ENCODE measurements around the gene ATRN.
A peak's percentile ranks its signal among the peaks of the same experiment; 100 is the strongest.

ATRN gene

GRCh38 chr20:3658716-3659491 lies 188.1 kb downstream of the ATRN start:
- DNase-seq, result no peak

GRCh38 chr20:3659492-3660261 lies 188.9 kb downstream of the ATRN start:
- no peak for DNase-seq

GRCh38 chr20:3660262-3661059 lies 189.6 kb downstream of the ATRN start:
- no peak for DNase-seq

- no peak for DNase-seq
Measured at GRCh38 chr20:3661060-3661813, 190.4 kb downstream of the ATRN start.

DNA sequence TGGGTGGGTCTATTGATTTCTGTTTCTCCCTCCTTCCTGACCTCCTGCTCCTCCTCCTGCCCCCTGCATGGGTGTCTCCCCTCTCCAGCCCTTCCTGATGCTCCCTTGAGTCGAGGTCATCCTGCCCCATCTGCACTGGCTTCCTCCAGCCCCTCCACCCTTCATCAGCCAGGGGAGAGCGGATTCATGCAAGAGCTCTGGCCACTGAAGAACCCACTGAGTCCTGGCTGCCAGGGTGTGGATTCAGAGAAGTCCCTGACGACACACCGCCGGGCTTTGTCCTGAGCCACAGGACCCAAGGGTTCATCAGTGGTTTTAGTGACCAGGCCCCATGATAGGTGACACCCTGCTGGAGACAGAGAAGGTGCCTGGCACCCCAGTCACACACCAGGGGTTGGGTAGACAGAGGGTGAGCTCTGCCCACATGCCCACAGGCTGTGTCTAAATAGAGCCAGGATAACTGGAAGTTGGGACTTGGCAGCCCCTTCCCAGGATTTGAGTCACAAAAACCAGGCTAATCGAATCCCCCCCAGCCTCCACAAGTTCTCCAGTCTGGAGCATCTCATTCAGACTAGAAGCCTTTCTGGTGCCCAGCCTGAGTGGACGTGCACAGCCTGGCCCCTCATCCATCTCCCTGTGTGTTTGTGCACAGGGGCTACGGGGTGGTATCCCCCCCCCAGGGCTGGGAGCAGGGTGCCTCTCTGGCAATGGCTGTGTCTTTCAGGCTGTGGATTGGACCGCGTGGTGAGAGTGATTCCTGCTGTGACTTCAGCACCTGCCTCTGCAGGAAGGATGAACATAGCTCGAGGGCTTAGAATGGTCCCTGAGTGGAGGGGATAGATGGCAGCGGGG lies 191.2 kb downstream of the ATRN start:
- DNase-seq, result no peak

DNA sequence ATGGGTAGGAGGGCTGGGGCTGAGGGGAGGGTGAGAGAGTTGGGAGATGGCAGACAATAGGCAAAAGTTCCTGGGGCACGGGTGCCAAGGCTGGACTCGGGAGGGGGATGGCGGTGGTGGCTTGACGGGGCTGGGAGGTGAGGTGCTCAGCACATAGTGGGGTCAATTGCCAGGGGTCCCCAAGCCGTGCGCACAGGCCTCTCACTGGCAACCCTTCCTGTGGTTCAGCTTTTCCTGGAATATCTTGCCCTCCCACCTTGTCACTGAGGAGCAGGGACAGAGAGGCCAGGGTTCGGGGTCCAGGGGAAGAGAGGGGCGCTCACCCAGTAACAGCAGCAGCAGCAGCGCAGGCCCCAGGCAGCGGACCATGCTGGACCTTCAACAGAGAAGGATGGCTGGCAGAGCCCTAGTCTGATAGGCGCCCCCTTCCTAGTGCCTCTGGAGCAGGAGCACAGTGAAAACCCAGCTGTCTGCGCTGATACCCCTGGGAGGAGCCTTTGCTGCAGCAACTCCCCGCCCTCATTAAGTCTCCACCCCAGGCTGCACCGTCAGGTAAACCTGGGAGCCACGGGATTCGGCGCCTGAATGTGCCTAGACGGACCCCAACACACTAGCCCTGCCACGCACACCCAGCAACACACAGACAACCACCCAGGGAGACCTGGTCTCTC lies 192.3 kb downstream of the ATRN start, which contains the start of gene GFRA4:
GFRA4 (minus strand) TSS at position 369 of the 671 bp plus-strand sequence; CDS start at position 369, 0 bp downstream.
- no peak for DNase-seq

DNA sequence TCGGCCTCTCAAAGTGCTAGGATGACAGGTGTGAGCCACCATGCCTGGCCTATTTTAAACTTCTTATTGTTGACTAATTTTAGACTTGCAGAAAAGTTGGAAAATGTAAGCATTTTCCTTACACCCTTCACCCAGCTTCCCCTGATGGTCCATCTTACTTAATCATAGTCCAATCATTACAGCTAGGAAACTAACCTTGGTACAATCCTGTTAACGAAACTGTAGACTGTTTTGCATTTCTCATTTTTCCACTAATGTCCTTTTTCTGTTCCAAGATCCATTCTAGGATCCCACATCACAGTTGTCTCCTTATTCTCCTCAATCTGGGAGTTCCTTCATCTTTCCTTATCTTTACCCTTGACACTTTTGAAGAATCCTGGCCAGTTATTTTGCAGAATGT lies 193.0 kb downstream of the ATRN start:
- DNase-seq, result no peak

- no peak for DNase-seq
Measured at GRCh38 chr20:3667434-3668037, 196.7 kb downstream of the ATRN start.

DNA sequence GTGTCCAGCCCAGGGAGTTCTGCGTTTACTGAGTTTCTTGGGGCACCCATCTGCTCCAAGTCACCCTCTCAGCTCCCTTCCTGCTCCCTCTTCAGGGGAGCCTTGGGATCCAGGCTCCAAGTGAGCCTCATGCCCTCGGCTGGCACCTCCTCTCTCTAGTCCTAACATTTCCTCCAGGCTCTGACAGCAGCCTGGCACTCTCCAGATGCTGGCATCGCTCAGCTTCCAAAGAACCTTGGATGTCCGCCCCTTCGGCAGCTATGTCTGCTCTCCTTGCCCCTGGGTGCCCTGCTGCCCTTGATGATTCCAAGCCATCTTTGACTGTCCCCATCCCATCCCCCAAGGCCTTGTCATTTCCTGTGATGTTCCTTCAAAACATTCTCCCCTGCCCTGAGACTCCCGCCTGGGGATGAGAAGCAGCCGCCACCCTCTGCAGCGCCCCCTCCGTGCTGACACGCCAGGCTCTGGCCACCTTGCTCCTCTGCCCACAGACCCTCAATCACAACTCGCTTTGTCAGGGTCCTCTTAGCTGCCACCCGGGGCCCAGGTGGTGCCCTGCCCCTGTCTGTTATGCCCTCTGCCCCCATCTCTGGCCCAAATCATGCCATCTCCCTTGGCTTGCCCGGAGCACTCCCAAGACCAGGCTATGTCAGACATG lies 199.0 kb downstream of the ATRN start:
- peak; percentile 40 for DNase-seq

- DNase-seq, result peak; percentile 34
Measured at GRCh38 chr20:3670511-3670910, 199.7 kb downstream of the ATRN start.

DNA sequence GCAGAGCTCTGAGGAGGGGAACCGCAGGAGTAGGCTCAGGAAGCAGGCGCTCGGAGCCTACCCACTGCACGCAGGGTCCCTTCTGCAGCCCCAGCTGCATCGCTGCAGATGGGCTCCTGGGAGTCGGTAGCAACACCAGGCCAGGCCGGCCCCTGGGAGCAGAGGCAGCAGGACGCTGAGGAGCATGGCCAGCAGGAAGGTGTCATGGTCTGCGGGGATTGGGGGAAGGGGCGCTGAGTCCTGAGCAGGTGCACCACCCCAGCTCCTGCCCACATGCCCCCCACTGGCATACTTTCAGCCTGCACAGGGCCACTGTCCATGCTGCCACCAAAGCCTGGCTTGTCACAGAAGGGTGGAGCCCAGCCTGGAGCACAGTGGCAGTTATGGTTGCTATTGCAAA lies 200.1 kb downstream of the ATRN start:
- DNase-seq, result no peak

- no peak for DNase-seq
Measured at GRCh38 chr20:3671986-3672546, 201.2 kb downstream of the ATRN start.

GRCh38 chr20:3672547-3673171 lies 201.8 kb downstream of the ATRN start:
- DNase-seq, result no peak

GRCh38 chr20:3673221-3674070 lies 202.6 kb downstream of the ATRN start:
- DNase-seq, result no peak

GRCh38 chr20:3674447-3674846 lies 203.6 kb downstream of the ATRN start:
- DNase-seq, result no peak

- DNase-seq, result no peak
Measured at GRCh38 chr20:3674995-3675900, 204.4 kb downstream of the ATRN start.

GRCh38 chr20:3677733-3678132 lies 206.9 kb downstream of the ATRN start:
- peak; percentile 37 for DNase-seq

All from fibroblast of skin of back (primary cell).